IPS-20b (cell line): ENCODE results near the gene DNAAF8.

Source experiments
- H3K27ac ChIP-seq: one replicate; pipeline ENCODE4 v1.5.1; 2013; ENCODE audit warnings: low read length
- H3K27me3 ChIP-seq: 2 replicates; pipeline ENCODE4 v1.6.1; 2013; ENCODE audit warnings: mild to moderate bottlenecking, low read length, inconsistent platforms; ENCODE audit not compliant: insufficient read depth
- H3K36me3 ChIP-seq: 2 replicates; pipeline ENCODE4 v1.6.1; 2013; ENCODE audit warnings: low read depth, mild to moderate bottlenecking, inconsistent platforms, low read length, moderate library complexity; ENCODE audit not compliant: insufficient read depth
- H3K4me1 ChIP-seq: 2 replicates; pipeline ENCODE4 v1.6.1; 2013; ENCODE audit warnings: mild to moderate bottlenecking, control low read depth, inconsistent platforms, low read length, moderate library complexity; ENCODE audit not compliant: insufficient read depth
- H3K4me3 ChIP-seq: 2 replicates; pipeline ENCODE4 v1.5.1; 2013; ENCODE audit warnings: mild to moderate bottlenecking, low read length, inconsistent platforms
- H3K9ac ChIP-seq: 2 replicates; pipeline ENCODE4 v1.6.1; 2013; ENCODE audit warnings: low read depth, mild to moderate bottlenecking, inconsistent platforms, low read length, moderate library complexity
- H3K9me3 ChIP-seq: 2 replicates; pipeline ENCODE4 v1.6.1; 2013; ENCODE audit warnings: mild to moderate bottlenecking, low read depth, low read length, inconsistent platforms; ENCODE audit not compliant: insufficient read depth

The DNAAF8 gene

DNA sequence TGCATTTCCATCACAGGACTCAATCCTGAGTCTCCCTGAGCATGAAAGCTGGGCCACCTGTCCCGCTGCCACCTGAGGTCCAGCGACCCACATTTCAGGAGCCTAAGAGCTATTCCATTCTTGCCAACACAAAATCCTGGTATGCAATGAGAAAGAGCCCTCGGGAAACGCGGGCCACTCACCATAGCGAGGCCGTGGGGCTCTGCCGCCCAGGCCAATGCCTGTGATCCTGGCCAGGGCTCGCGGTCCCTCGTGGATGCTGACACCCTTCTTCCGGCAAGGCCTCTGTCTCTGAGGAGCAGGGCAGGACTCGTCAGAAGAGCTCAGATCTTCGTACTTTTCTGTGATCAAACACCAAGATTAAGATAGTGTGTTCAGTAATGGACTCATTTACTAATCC lies 29.4 kb upstream of the DNAAF8 start:
- peaks cover 66% of the 10 kb centered on the region for H3K36me3 ChIP-seq

DNA sequence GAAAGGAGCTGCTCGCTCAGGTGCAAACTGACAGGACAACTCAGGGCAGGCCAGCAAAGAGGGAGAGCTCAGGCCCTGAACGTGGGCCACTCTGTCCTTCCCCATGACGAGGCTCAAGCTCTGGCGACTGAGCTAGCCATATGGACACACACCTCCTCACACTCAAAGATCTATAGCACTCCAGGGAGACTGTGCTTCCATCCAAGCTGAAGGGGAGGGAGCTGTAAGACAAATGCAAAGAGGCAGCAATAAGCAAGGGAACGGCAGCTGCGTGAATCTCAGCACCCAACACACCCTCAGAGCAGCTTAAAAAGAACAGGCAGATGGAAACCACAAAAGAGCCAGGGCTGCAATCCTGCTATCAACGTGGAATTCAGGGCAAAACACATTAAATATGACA lies 27.5 kb upstream of the DNAAF8 start:
- Histone ChIP-seq H3K36me3 (peaks cover 61% of the 10 kb centered on the region), H3K4me1 (no peaks in the 10 kb centered on the region), H3K27me3 (no peaks in the 10 kb centered on the region), H3K4me3 (no peak overlapping the region), H3K9ac (no peak overlapping the region), H3K27ac (no peak overlapping the region), H3K9me3 (no peaks in the 10 kb centered on the region)

More for the DNA sequence above, 29.4 kb upstream of the DNAAF8 start:
- H3K27me3 ChIP-seq = no peaks in the 10 kb centered on the region
- no peaks in the 10 kb centered on the region for H3K4me1 ChIP-seq
- H3K9ac ChIP-seq = no peak overlapping the region
- H3K27ac ChIP-seq = no peak overlapping the region
- no peak overlapping the region for H3K4me3 ChIP-seq
- no peaks in the 10 kb centered on the region for H3K9me3 ChIP-seq

DNA sequence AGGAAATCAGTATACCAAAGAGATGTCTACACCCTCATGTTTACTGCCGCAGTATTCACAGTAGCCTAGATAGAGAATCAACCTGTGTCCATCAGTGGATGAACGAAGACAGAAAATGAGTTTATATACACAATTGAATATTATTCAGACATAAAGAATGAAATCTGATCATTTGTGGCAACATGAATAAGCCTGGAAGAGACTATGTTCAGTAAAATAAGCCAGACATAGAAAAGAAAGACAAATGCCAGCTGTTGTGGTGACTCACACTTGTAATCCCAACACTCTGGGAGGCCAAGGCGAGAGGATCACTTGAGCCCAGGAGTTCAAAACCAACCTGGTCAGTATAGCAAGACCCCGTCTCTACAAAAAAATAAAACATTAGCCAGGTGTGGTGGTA lies 24.9 kb upstream of the DNAAF8 start:
- Histone ChIP-seq H3K36me3 (peaks cover 68% of the 10 kb centered on the region), H3K9ac (no peak overlapping the region), H3K27ac (no peak overlapping the region), H3K4me1 (peaks cover 11% of the 10 kb centered on the region; the same call in 1 of the 2 replicates), H3K27me3 (no peaks in the 10 kb centered on the region), H3K9me3 (no peaks in the 10 kb centered on the region), H3K4me3 (no peak overlapping the region)

DNA sequence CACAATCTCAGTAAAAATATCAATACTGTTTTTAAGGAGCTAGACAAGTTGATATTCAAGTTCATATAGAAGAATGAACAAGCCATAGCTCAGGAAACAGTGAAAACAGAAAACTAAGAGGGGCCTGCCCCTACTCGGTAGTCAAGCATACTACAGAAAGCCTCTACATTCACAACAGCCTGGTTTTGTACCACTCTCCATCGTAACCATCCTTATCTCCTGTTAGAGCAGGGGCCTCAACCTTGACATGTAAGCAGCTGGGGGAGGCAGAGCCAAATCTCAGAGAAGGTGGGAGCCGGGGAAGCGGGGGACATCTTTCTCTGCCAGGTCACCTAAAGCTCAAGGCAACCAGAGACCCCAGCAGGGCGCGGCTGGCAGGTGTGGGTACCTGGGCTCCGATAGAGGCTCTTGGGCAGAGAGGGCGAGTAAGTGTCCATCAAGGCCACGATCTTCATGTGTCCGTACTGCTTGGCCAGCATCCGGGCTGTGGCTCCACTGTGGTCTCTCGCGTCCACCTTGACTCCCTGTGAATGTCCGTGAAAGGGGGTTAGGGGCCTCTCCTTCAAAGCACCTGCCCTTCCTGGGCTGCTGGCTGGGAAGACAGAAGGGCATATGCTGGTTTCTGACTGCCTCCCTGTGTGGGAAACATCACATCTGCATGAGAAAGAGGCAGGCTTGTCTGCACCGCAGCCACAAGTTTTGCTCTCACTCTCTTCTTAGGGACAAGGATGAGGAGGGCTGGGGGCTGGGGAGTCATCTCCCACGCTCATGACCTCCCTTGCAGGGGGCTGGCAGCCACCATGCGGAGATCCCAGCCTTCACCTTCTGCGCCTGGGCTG lies 20.5 kb upstream of the DNAAF8 start:
- H3K4me3 ChIP-seq = peak overlapping the region; percentile 34; the same call in 1 of the 2 replicates
- H3K9ac ChIP-seq = 0 out of 2 replicates have a peak overlapping the region, but pooled peaks have one; percentile 24
- H3K27ac ChIP-seq = no peak overlapping the region
- H3K4me1 ChIP-seq = peaks cover 17% of the 10 kb centered on the region; the same call in 1 of the 2 replicates
- no peaks in the 10 kb centered on the region for H3K27me3 ChIP-seq
- H3K36me3 ChIP-seq = peaks cover 53% of the 10 kb centered on the region
- H3K9me3 ChIP-seq = no peaks in the 10 kb centered on the region

GRCh38 chr16:4714996-4715395 lies 19.3 kb upstream of the DNAAF8 start:
- Histone ChIP-seq H3K36me3 (peaks cover 45% of the 10 kb centered on the region), H3K9me3 (no peaks in the 10 kb centered on the region), H3K4me1 (peaks cover 21% of the 10 kb centered on the region; the same call in 1 of the 2 replicates), H3K4me3 (no peak overlapping the region), H3K9ac (no peak overlapping the region), H3K27ac (no peak overlapping the region), H3K27me3 (no peaks in the 10 kb centered on the region)

- no peak overlapping the region for H3K4me3 ChIP-seq
- H3K9ac ChIP-seq = no peak overlapping the region
- H3K36me3 ChIP-seq = peaks cover 27% of the 10 kb centered on the region
- H3K9me3 ChIP-seq = no peaks in the 10 kb centered on the region
- H3K27ac ChIP-seq = no peak overlapping the region
- no peaks in the 10 kb centered on the region for H3K27me3 ChIP-seq
- H3K4me1 ChIP-seq = peaks cover 21% of the 10 kb centered on the region; the same call in 1 of the 2 replicates
Observed at GRCh38 chr16:4718466-4718865, 15.9 kb upstream of the DNAAF8 start.

DNA sequence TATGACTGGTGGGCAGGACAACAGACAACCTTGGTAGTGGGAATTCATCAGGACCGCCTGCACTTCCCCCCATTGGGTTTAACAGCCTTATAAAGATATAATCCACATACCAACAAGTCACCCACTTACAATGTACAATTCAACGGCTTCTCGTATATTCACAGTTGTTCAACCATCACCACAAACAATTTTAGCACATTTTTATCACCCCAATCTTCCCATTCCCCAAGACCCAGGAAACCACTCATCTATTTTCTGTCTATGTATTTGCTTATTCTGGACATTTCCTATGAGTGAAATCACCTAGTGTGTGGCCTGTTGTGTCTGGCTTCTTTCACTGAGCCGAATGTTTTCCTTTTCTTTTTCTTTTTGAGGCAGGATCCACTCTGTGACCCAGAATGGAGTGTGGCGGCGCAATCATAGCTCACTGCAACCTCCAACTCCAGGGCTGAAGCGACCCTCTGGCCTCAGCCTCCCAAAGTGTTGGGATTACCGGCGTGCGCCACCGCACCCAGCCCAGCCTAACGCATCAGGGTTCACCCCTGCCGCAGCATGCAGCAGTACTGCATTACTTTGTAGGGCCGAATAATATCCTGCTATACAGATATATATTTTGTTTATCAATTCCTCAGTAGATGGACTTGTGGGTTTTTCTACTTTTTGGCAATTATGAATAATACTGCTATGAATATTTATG lies 11.1 kb upstream of the DNAAF8 start:
- Histone ChIP-seq H3K4me1 (peaks cover 10% of the 10 kb centered on the region; the same call in 1 of the 2 replicates), H3K36me3 (peaks cover 41% of the 10 kb centered on the region), H3K9me3 (no peaks in the 10 kb centered on the region), H3K27me3 (no peaks in the 10 kb centered on the region), H3K27ac (no peak overlapping the region), H3K9ac (no peak overlapping the region), H3K4me3 (no peak overlapping the region)

GRCh38 chr16:4724661-4725270 lies 9.6 kb upstream of the DNAAF8 start:
- Histone ChIP-seq H3K9me3 (no peaks in the 10 kb centered on the region), H3K27ac (no peak overlapping the region), H3K4me3 (no peak overlapping the region), H3K27me3 (no peaks in the 10 kb centered on the region), H3K4me1 (no peaks in the 10 kb centered on the region), H3K9ac (no peak overlapping the region), H3K36me3 (peaks cover 55% of the 10 kb centered on the region)

DNA sequence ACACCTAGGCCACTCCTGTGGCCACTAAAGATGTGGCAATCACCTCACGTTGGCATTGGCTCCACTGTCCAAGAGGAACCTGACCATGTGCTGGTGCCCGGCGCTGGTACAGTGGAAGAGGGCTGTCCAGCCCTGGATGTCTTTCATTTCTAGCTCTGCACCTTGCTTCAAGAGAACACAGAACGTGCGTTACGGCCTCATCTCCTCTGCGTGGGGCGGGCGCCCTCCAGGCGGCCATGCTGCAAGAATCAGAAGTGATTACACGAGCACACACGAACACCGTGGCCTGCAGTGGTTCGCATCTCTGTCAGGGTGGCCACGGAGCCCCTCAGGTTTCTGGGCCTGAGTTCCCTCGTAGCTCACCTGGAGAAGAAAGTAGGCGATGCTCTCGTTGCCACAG lies 7.7 kb upstream of the DNAAF8 start:
- H3K27me3 ChIP-seq = no peaks in the 10 kb centered on the region
- H3K4me3 ChIP-seq = no peak overlapping the region
- H3K9me3 ChIP-seq = no peaks in the 10 kb centered on the region
- H3K27ac ChIP-seq = no peak overlapping the region
- no peaks in the 10 kb centered on the region for H3K4me1 ChIP-seq
- H3K9ac ChIP-seq = no peak overlapping the region
- H3K36me3 ChIP-seq = peaks cover 67% of the 10 kb centered on the region

DNA sequence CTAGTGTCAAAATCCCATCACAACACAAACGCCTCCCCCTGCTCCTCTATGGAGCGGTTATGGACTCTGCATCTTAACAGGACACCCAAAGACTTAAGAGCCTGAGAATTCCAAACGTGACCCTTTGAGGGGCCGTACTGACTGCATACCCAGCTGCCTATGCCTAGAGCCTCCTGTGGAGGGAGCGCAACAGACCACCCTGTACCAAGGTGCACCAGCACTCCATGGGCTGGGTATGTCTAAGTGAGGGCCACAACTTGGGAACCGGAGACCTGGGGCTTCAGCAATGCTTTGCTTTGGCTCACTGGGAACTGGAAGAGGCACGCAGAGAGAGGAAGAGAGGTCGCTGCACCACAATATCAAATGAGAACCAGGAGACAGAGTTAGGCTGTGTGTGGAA lies 5.7 kb upstream of the DNAAF8 start:
- no peaks in the 10 kb centered on the region for H3K9me3 ChIP-seq

GRCh38 chr16:4729876-4730275 lies 4.5 kb upstream of the DNAAF8 start:
- no peaks in the 10 kb centered on the region for H3K4me1 ChIP-seq
- H3K27me3 ChIP-seq = no peaks in the 10 kb centered on the region
- H3K36me3 ChIP-seq = peaks cover 47% of the 10 kb centered on the region
- no peak overlapping the region for H3K27ac ChIP-seq
- no peaks in the 10 kb centered on the region for H3K9me3 ChIP-seq
- H3K4me3 ChIP-seq = no peak overlapping the region
- H3K9ac ChIP-seq = no peak overlapping the region

More for the DNA sequence above, 5.7 kb upstream of the DNAAF8 start:
- H3K9ac ChIP-seq = no peak overlapping the region
- H3K27me3 ChIP-seq = no peaks in the 10 kb centered on the region
- no peak overlapping the region for H3K4me3 ChIP-seq
- H3K36me3 ChIP-seq = peaks cover 57% of the 10 kb centered on the region
- no peak overlapping the region for H3K27ac ChIP-seq
- H3K4me1 ChIP-seq = no peaks in the 10 kb centered on the region
